Kidney epithelial cell (primary cell): ENCODE measurements around the gene MOK. TPM values are rescaled to one million over a fixed set of nuclear protein-coding genes. Genes with fewer than 3 reads are reported as not detected.
"Not testable (repeated sequence)": the region's sequence is repeated elsewhere in the genome, so short reads cannot be mapped to it uniquely, and the experiment has no call there.

ENCODE experiments used
- DNase-seq: peaks from one replicate; pipeline ENCODE4 v3.0.0-alpha.2; 2010; ENCODE audit warnings: low read depth
- H3K27me3 ChIP-seq: 2 replicates; pipeline ENCODE4 v1.6.0; 2011; ENCODE audit warnings: low read length; ENCODE audit not compliant: control insufficient read depth, insufficient read depth
- H3K36me3 ChIP-seq: 2 replicates; pipeline ENCODE4 v1.5.1; 2011; ENCODE audit warnings: low read length; ENCODE audit not compliant: control insufficient read depth, insufficient read depth
- H3K4me3 ChIP-seq: 2 replicates; pipeline ENCODE4 v1.5.1; 2011; ENCODE audit warnings: low read depth, mild to moderate bottlenecking, control low read depth, low read length
- CTCF ChIP-seq: IDR thresholded peaks from 2 replicates; pipeline ENCODE4 v1.5.1; 2011; ENCODE audit warnings: mild to moderate bottlenecking, moderate library complexity, low read length, control low read depth, inconsistent platforms; ENCODE audit not compliant: insufficient read depth, poor library complexity, severe bottlenecking
- total RNA-seq: library from RNA; depleted of rRNA; stranded (reverse); fragments of >200 nt; gene quantifications from 2 replicates; pipeline ENCODE4 v1.2.3, GENCODE V29; 2015

Gene MOK
- total RNA-seq, 1 donor from 2014 or later = 5.1 TPM

- no peak for TF ChIP-seq CTCF
- Histone ChIP-seq H3K36me3 (no peaks in the 10 kb centered on the region), H3K4me3 (no peak overlapping the region), H3K27me3 (no peaks in the 10 kb centered on the region)
- no peak for DNase-seq
These were observed 33.8 kb upstream of the MOK start for GRCh38 chr14:102338724-102339123.

- no peak for DNase-seq
- H3K36me3 ChIP-seq = no peaks in the 10 kb centered on the region
- H3K27me3 ChIP-seq = no peaks in the 10 kb centered on the region
- no peak overlapping the region for H3K4me3 ChIP-seq
- no peak for TF ChIP-seq CTCF
These were observed 30.2 kb upstream of the MOK start for GRCh38 chr14:102335163-102335562.

GRCh38 chr14:102333795-102334705, 29.1 kb upstream of the MOK start:
- no peak for DNase-seq
- no peaks in the 10 kb centered on the region for H3K36me3 ChIP-seq
- H3K4me3 ChIP-seq = no peak overlapping the region
- no peaks in the 10 kb centered on the region for H3K27me3 ChIP-seq
- TF ChIP-seq CTCF = no peak

- Histone ChIP-seq H3K36me3 (no peaks in the 10 kb centered on the region), H3K4me3 (no peak overlapping the region), H3K27me3 (no peaks in the 10 kb centered on the region)
- TF ChIP-seq CTCF = no peak
- DNase-seq = no peak
These were observed 28.4 kb upstream of the MOK start for GRCh38 chr14:102333390-102333789.

- no peaks in the 10 kb centered on the region for H3K36me3 ChIP-seq
- no peak for TF ChIP-seq CTCF
- no peak overlapping the region for H3K4me3 ChIP-seq
- H3K27me3 ChIP-seq = no peaks in the 10 kb centered on the region
- DNase-seq = no peak
These were observed 25.8 kb upstream of the MOK start for GRCh38 chr14:102330806-102331205.

- DNase-seq, H3K36me3 ChIP-seq, H3K4me3 ChIP-seq, H3K27me3 ChIP-seq: not testable (repeated sequence)
These were observed 24.4 kb upstream of the MOK start for GRCh38 chr14:102329381-102329780.
